ENCODE data around the gene BIN1. TPM values are rescaled to one million over a fixed set of nuclear protein-coding genes. Genes with fewer than 3 reads are reported as not detected.

BIN1 gene
- 38.7 and 39.7 TPM in 2 replicates for total RNA-seq

GRCh38 chr2:127106991-127107621 is at the start of gene BIN1:
TSS of gene BIN1 (minus strand) at chr2:127107154. CDS start at chr2:127106943, 211 bp downstream.

Other genes with a start within 250 kb of the BIN1 start
- not detected in 2 replicates for gene TEX51, start 208.3 kb downstream of the BIN1 start, total RNA-seq
- gene CYP27C1, start 113.1 kb upstream of the BIN1 start, total RNA-seq, result 0.36 TPM in 1 of 2 replicates, not detected in the other
- gene ERCC3, start 187.0 kb upstream of the BIN1 start, total RNA-seq, result 17.1 and 18.8 TPM in 2 replicates

All from cardiac atrium fibroblast (primary cell).